ENCODE measurements around the gene TLE3.

DNA sequence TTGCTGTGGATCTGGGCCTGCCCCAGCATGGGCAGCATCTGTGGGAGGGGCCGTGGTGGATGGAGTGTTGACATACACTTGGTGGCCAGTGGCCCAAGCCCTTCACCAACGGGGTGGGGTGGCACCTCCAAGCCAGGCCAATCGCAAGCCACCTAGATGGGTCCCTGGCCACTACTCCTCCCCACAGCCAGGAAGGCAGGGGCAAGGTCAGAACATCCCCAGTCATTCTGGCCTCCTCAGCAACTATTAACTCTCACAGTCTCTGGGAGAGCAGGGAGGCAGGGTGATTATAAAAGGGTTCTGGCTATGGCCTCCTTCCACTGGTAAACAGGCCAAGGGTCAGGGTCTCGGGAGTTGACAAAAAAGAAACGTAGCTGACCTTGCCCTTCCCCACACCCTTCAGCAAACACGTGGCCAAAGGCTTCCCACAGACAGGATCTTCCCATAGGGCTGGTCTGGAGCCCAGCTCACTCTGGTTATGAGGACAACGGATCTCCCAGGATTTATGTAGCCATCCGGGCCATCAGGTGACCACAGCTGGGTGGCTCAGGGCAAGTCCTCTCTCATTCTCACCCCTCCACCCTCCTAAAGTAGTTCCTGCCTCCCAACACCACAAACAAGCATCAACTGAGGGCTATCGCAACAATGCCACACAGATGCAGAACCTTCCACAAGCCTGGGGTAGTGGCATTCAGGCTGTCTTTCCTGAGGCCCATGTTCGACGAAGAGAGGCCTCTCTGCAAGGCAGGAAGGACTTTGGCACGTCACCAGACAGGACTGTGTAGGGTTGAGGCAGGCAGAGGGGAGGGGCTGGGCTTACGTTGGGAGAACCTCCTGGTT, 18.9 kb downstream of the TLE3 start:
- TF ChIP-seq, protein P1, sequence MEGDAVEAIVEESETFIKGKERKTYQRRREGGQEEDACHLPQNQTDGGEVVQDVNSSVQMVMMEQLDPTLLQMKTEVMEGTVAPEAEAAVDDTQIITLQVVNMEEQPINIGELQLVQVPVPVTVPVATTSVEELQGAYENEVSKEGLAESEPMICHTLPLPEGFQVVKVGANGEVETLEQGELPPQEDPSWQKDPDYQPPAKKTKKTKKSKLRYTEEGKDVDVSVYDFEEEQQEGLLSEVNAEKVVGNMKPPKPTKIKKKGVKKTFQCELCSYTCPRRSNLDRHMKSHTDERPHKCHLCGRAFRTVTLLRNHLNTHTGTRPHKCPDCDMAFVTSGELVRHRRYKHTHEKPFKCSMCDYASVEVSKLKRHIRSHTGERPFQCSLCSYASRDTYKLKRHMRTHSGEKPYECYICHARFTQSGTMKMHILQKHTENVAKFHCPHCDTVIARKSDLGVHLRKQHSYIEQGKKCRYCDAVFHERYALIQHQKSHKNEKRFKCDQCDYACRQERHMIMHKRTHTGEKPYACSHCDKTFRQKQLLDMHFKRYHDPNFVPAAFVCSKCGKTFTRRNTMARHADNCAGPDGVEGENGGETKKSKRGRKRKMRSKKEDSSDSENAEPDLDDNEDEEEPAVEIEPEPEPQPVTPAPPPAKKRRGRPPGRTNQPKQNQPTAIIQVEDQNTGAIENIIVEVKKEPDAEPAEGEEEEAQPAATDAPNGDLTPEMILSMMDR (IDR thresholded peaks at IDR 0.05; ENCODE audit: insufficient read depth, low read depth, low read length) = no peak
- no peak for TF ChIP-seq EZH2 (IDR thresholded peaks at IDR 0.05; ENCODE audit: insufficient read depth, low read length)

All from astrocyte (in vitro differentiated cells and primary cell).